Measurements from ENCODE around the gene TM7SF2.
A peak's percentile ranks its signal among the peaks of the same experiment; 100 is the strongest.

The TM7SF2 gene

GRCh38 chr11:65135633-65136145 lies 24.0 kb downstream of the TM7SF2 start:
- Histone ChIP-seq H2AFZ (ENCODE audit: low read length) (peak overlapping the region; percentile 73), H3K9me3 (replicated peaks; ENCODE audit: insufficient read depth, low read length) (no peaks in the 10 kb centered on the region), H3K9ac (ENCODE audit: low read length) (peak overlapping the region; percentile 99), H3K4me3 (ENCODE audit: low read length) (peak overlapping the region; percentile 95), H3K9me2 (replicated peaks; ENCODE audit: insufficient read depth, low read length) (no peaks in the 10 kb centered on the region), H3K27ac (ENCODE audit: low read length) (peak overlapping the region; percentile 97; the same call in 1 of the 2 replicates), H3K4me2 (ENCODE audit: low read depth, low read length) (peak overlapping the region; percentile 90), H3F3A (ENCODE audit: insufficient read depth, low read length) (peaks cover 29% of the 10 kb centered on the region), H3K79me2 (ENCODE audit: low read length) (peaks cover 41% of the 10 kb centered on the region), H4K20me1 (ENCODE audit: insufficient read depth, low read length) (no peaks in the 10 kb centered on the region), H3K4me1 (ENCODE audit: low read length) (peaks cover 15% of the 10 kb centered on the region), H3K27me3 (replicated peaks; ENCODE audit: insufficient read depth, low read length) (no peaks in the 10 kb centered on the region), H3K36me3 (replicated peaks; ENCODE audit: insufficient read depth, low read length) (peaks cover 12% of the 10 kb centered on the region)
- TF ChIP-seq EZH2phosphoT487 (IDR thresholded peaks at IDR 0.05; ENCODE audit: low read length): no peak
- TF ChIP-seq, protein P1, sequence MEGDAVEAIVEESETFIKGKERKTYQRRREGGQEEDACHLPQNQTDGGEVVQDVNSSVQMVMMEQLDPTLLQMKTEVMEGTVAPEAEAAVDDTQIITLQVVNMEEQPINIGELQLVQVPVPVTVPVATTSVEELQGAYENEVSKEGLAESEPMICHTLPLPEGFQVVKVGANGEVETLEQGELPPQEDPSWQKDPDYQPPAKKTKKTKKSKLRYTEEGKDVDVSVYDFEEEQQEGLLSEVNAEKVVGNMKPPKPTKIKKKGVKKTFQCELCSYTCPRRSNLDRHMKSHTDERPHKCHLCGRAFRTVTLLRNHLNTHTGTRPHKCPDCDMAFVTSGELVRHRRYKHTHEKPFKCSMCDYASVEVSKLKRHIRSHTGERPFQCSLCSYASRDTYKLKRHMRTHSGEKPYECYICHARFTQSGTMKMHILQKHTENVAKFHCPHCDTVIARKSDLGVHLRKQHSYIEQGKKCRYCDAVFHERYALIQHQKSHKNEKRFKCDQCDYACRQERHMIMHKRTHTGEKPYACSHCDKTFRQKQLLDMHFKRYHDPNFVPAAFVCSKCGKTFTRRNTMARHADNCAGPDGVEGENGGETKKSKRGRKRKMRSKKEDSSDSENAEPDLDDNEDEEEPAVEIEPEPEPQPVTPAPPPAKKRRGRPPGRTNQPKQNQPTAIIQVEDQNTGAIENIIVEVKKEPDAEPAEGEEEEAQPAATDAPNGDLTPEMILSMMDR (IDR thresholded peaks at IDR 0.05; ENCODE audit: low read length): no peak
- no peak for TF ChIP-seq EZH2 (optimal IDR thresholded peaks at IDR 0.05; ENCODE audit: low read depth, low read length)
- DNase-seq: peak; percentile 23

GRCh38 chr11:65136515-65137096 lies 24.9 kb downstream of the TM7SF2 start:
- H4K20me1 ChIP-seq (ENCODE audit: insufficient read depth, low read length): no peaks in the 10 kb centered on the region
- no peak overlapping the region for H3K27ac ChIP-seq (ENCODE audit: low read length)
- peaks cover 32% of the 10 kb centered on the region for H3K79me2 ChIP-seq (ENCODE audit: low read length)
- H3K36me3 ChIP-seq (replicated peaks; ENCODE audit: insufficient read depth, low read length): peaks cover 3% of the 10 kb centered on the region
- no peaks in the 10 kb centered on the region for H3K9me3 ChIP-seq (replicated peaks; ENCODE audit: insufficient read depth, low read length)
- H3F3A ChIP-seq (ENCODE audit: insufficient read depth, low read length): peaks cover 29% of the 10 kb centered on the region
- peaks cover 7% of the 10 kb centered on the region for H3K4me1 ChIP-seq (ENCODE audit: low read length)
- no peaks in the 10 kb centered on the region for H3K27me3 ChIP-seq (replicated peaks; ENCODE audit: insufficient read depth, low read length)
- H3K4me3 ChIP-seq (ENCODE audit: low read length): no peak overlapping the region
- TF ChIP-seq, protein P1 (IDR thresholded peaks at IDR 0.05; ENCODE audit: low read length): no peak
- TF ChIP-seq EZH2phosphoT487 (IDR thresholded peaks at IDR 0.05; ENCODE audit: low read length) (no peak), EZH2 (optimal IDR thresholded peaks at IDR 0.05; ENCODE audit: low read depth, low read length) (no peak)
- H3K9me2 ChIP-seq (replicated peaks; ENCODE audit: insufficient read depth, low read length): no peaks in the 10 kb centered on the region
- H3K4me2 ChIP-seq (ENCODE audit: low read depth, low read length): no peak overlapping the region
- no peak overlapping the region for H2AFZ ChIP-seq (ENCODE audit: low read length)
- DNase-seq: no peak
- no peak overlapping the region for H3K9ac ChIP-seq (ENCODE audit: low read length)

- H3K9me3 ChIP-seq (replicated peaks; ENCODE audit: insufficient read depth, low read length): no peaks in the 10 kb centered on the region
- no peak overlapping the region for H3K4me3 ChIP-seq (ENCODE audit: low read length)
- no peaks in the 10 kb centered on the region for H3K4me1 ChIP-seq (ENCODE audit: low read length)
- no peak overlapping the region for H3K27ac ChIP-seq (ENCODE audit: low read length)
- no peaks in the 10 kb centered on the region for H3F3A ChIP-seq (ENCODE audit: insufficient read depth, low read length)
- DNase-seq: no peak
- H3K36me3 ChIP-seq (replicated peaks; ENCODE audit: insufficient read depth, low read length): no peaks in the 10 kb centered on the region
- no peak overlapping the region for H3K9ac ChIP-seq (ENCODE audit: low read length)
- H3K79me2 ChIP-seq (ENCODE audit: low read length): no peaks in the 10 kb centered on the region
- no peak overlapping the region for H2AFZ ChIP-seq (ENCODE audit: low read length)
- H3K9me2 ChIP-seq (replicated peaks; ENCODE audit: insufficient read depth, low read length): no peaks in the 10 kb centered on the region
- H3K4me2 ChIP-seq (ENCODE audit: low read depth, low read length): no peak overlapping the region
- H4K20me1 ChIP-seq (ENCODE audit: insufficient read depth, low read length): no peaks in the 10 kb centered on the region
- no peaks in the 10 kb centered on the region for H3K27me3 ChIP-seq (replicated peaks; ENCODE audit: insufficient read depth, low read length)
- TF ChIP-seq, protein P1 (IDR thresholded peaks at IDR 0.05; ENCODE audit: low read length): no peak
- TF ChIP-seq EZH2 (optimal IDR thresholded peaks at IDR 0.05; ENCODE audit: low read depth, low read length) (no peak), EZH2phosphoT487 (IDR thresholded peaks at IDR 0.05; ENCODE audit: low read length) (no peak)
Measured at GRCh38 chr11:65141896-65142494, 30.3 kb downstream of the TM7SF2 start.

All from MM.1S (cell line).